Measurements from ENCODE around the gene RXRA. TPM values are rescaled to one million over a fixed set of nuclear protein-coding genes. Genes with fewer than 3 reads are reported as not detected.

RXRA gene
- total and polyA plus RNA-seq, 4 donors: 41.5 to 116 (median 74.1) TPM

GRCh38 chr9:134341929-134342745, 15.9 kb downstream of the RXRA start:
- no peak for DNase-seq (ENCODE audit: low spot score)
- Histone ChIP-seq H3K4me1 (ENCODE audit: control insufficient read depth in 4 of 4, insufficient read depth in 4 of 4, low read length in 3 of 4) (peaks cover 61 to 100% (median 96%) of the 10 kb centered on the region in 4 donors), H3K27ac (ENCODE audit: low read depth in 1 of 2, low read length in 2 of 2) (peak overlapping the region; percentile 72 to 99), H3K9ac (ENCODE audit: low read depth in 1 of 2, low read length in 2 of 2) (no peak overlapping the region), H3K9me3 (ENCODE audit: control insufficient read depth in 4 of 4, low read length in 3 of 4) (no peaks in the 10 kb centered on the region), H3K27me3 (ENCODE audit: control insufficient read depth in 4 of 4, insufficient read depth in 4 of 4, low read length in 3 of 4) (no peaks in the 10 kb centered on the region), H3K4me3 (ENCODE audit: low read depth in 1 of 3, low read length in 3 of 3) (no peak overlapping the region), H3K36me3 (ENCODE audit: control insufficient read depth in 4 of 4, insufficient read depth in 3 of 4, low read depth in 1 of 4, low read length in 3 of 4) (no peaks in the 10 kb centered on the region)
- TF ChIP-seq FOXA2 (IDR thresholded peaks at IDR 0.05): no peak
- TF ChIP-seq FOXA1 (IDR thresholded peaks at IDR 0.05): no peak
- TF ChIP-seq CTCF (IDR thresholded peaks at IDR 0.05; ENCODE audit: low read depth, low read length, missing input control): no peak
- no peak for TF ChIP-seq EGR1 (IDR thresholded peaks at IDR 0.05; ENCODE audit: low read depth in 2 of 2)
- no peak for TF ChIP-seq ZBTB33 (IDR thresholded peaks at IDR 0.05)
- TF ChIP-seq HNF4G (IDR thresholded peaks at IDR 0.05): no peak
- TF ChIP-seq MAX (IDR thresholded peaks at IDR 0.05): no peak
- TF ChIP-seq TAF1 (conservative IDR thresholded peaks at IDR 0.05): no peak
- TF ChIP-seq NR2F2 (IDR thresholded peaks at IDR 0.05): no peak
- no peak for TF ChIP-seq SP1 (IDR thresholded peaks at IDR 0.05)
- TF ChIP-seq YY1 (IDR thresholded peaks at IDR 0.05): no peak
- no peak for TF ChIP-seq GABPA (IDR thresholded peaks at IDR 0.05 in 1 of 2, conservative IDR thresholded peaks at IDR 0.05 in 1 of 2)
- TF ChIP-seq, protein P1, sequence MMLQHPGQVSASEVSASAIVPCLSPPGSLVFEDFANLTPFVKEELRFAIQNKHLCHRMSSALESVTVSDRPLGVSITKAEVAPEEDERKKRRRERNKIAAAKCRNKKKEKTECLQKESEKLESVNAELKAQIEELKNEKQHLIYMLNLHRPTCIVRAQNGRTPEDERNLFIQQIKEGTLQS (IDR thresholded peaks at IDR 0.05): no peak
- WGBS: 83% methylated on average over 19 of the region's 19 CpGs

DNA sequence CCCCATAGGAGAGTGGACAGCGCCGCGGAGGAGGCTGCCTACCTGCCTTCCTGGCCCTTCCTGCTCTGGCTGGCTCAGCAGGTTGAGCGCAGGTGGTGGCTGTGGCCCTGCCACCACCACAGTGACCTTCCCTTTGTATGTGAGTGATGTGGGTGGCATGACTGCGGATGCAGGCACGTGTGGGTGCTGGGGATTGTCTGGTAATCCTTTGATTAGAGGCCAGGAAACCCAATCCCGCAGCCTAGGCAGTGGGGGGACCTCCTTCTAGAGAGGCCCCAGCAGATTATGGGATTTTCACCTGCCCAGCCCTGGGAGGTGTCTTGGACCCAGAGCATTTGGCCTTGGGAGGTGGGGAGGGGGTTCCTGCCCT, 16.5 kb downstream of the RXRA start:
- TF ChIP-seq REST (IDR thresholded peaks at IDR 0.05) (no peak), GABPA (IDR thresholded peaks at IDR 0.05 in 1 of 2, conservative IDR thresholded peaks at IDR 0.05 in 1 of 2) (no peak), NR2F2 (IDR thresholded peaks at IDR 0.05) (no peak), SP1 (IDR thresholded peaks at IDR 0.05) (no peak), RAD21 (IDR thresholded peaks at IDR 0.05) (no peak), HNF4A (conservative IDR thresholded peaks at IDR 0.05) (no peak), TAF1 (conservative IDR thresholded peaks at IDR 0.05) (no peak), JUND (IDR thresholded peaks at IDR 0.05) (no peak), MAX (IDR thresholded peaks at IDR 0.05) (no peak), CTCF (IDR thresholded peaks at IDR 0.05; ENCODE audit: low read depth, low read length, missing input control) (no peak), YY1 (IDR thresholded peaks at IDR 0.05) (no peak), EGR1 (IDR thresholded peaks at IDR 0.05; ENCODE audit: low read depth in 2 of 2) (no peak), FOXA2 (IDR thresholded peaks at IDR 0.05) (no peak), FOXA1 (IDR thresholded peaks at IDR 0.05) (no peak)
- TF ChIP-seq, protein P1 (IDR thresholded peaks at IDR 0.05): no peak
- Histone ChIP-seq H3K27ac (ENCODE audit: low read depth in 1 of 2, low read length in 2 of 2) (peak overlapping the region; percentile 6 to 72), H3K9me3 (ENCODE audit: control insufficient read depth in 4 of 4, low read length in 3 of 4) (no peaks in the 10 kb centered on the region), H3K4me3 (ENCODE audit: low read depth in 1 of 3, low read length in 3 of 3) (no peak overlapping the region), H3K36me3 (ENCODE audit: control insufficient read depth in 4 of 4, insufficient read depth in 3 of 4, low read depth in 1 of 4, low read length in 3 of 4) (no peaks in the 10 kb centered on the region), H3K9ac (ENCODE audit: low read depth in 1 of 2, low read length in 2 of 2) (no peak overlapping the region), H3K4me1 (ENCODE audit: control insufficient read depth in 4 of 4, insufficient read depth in 4 of 4, low read length in 3 of 4) (peaks cover 61 to 100% (median 95%) of the 10 kb centered on the region in 4 donors), H3K27me3 (ENCODE audit: control insufficient read depth in 4 of 4, insufficient read depth in 4 of 4, low read length in 3 of 4) (no peaks in the 10 kb centered on the region)
- 66% methylated on average over 7 of the region's 7 CpGs for WGBS
- DNase-seq (ENCODE audit: low spot score): no peak
